WTC11 (cell line): ENCODE results near the gene FHIT.

Experiments used
- CTCF ChIP-seq: fragments of 200-600 bp; IDR thresholded peaks from 2 replicates; pipeline ENCODE4 v1.8.0; 2022; ENCODE audit warnings: antibody characterized with exemption
- STAT6 ChIP-seq: sonication (generic); formaldehyde crosslinking; conservative IDR thresholded peaks from 2 replicates; pipeline ENCODE4 v1.8.1; 2023; ENCODE audit warnings: mild to moderate bottlenecking, low read depth, missing genetic modification reagents, moderate library complexity

GRCh38 chr3:59884409-59884808 is 1366.8 kb downstream of the FHIT start:
- TF ChIP-seq STAT6 (no peak), CTCF (no peak)
